Left cardiac atrium (tissue), 4 donors: ENCODE data around the gene LYRM2. TPM values are rescaled to one million over a fixed set of nuclear protein-coding genes. Genes with fewer than 3 reads are reported as not detected.

ENCODE experiments used
- ATAC-seq, 2 donors: fragments of 200-7000 bp; cut with Tn5 transposase; one replicate each; pipeline ENCODE4 v1.9.1; 2020; ENCODE audit warnings: mild to moderate bottlenecking in 2 of 2, moderate library complexity in 2 of 2
- DNase-seq: peaks from one replicate; pipeline ENCODE4 v3.0.0-alpha.2; 2020
- intact Hi-C, 2 donors: fragments of 100-400 bp; cut with DNase I; formaldehyde crosslinking; loops; one replicate each; pipeline versions ENCODE4 v1.14.1 to v1.15.1; 2022 to 2023
- long read RNA-seq: library from polyadenylated mRNA; unstranded; transcript quantifications from one replicate; pipeline ENCODE4 v2.0.0, GENCODE V29; 2021
- total RNA-seq, 2 donors: library from RNA; stranded (reverse); fragmentation: NEBNext Ultra II Directional; extraction: Animal tissue kit (Norgen Biotek cat#: 25700); gene quantifications; one replicate each; pipeline ENCODE4 v1.2.1, GENCODE V29; 2021
- donor health status: DM: no; HTN: yes; CAD: no.
- donor health status: DM: no; HTN: yes; CAD: no; lungs with severe emphysema.
- donor health status: DM: yes; HTN: yes; CAD: no.
- donor health status: Dilated cardiomyopathy.

The LYRM2 gene, protein sequence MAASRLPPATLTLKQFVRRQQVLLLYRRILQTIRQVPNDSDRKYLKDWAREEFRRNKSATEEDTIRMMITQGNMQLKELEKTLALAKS
- total RNA-seq = 10 to 100 TPM; 27.9 to 36.7 TPM
- long read RNA-seq, full-length matches to known transcripts = 8 of 12 reads
- long read RNA-seq, partial matches to known transcripts = 0 of 12 reads
- long read RNA-seq, other reads (novel, unspliced or antisense) = 4 of 12 reads

DNA sequence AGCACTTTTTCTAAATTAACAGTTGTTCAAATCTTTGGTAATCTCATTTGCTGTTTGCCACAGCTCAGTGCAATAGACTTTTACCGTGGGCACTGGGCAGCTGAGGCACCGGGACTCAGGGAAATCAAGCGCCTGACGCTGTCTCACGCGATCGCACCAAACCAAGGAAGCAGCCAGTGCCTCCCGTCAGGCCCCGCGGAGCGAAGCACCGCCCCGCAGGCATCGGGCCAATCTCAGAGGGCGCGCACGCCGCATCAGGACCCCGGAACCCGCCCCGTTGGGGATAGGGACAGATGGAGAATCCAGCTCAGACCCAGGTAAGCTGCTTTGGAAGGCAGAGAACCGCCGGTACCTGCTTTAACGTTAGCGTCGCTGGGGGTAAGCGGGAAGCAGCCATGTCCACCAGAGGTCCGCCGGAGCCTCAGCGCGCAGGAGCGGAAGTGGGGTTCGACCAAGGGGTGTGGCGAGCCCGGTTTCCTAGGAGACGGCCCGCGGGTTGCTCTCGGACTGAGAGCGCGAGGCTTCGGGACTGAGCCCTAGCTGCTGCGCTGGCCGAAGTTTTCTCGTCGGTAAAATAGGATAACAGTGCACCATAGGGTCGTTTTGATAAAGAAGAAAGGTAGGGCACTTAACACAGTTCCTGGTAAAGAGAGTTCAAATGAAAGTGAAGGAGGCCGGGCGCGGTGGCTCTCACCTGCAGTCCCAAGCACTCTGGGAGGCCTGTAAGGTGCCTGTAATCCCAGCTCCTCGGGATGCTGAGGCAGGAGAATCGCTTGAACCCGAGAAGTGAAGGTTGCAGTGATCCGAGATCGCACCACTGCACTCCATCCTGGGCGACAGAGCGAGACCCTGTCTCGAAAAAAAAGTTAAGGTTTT is at the start of gene LYRM2:
TSS of gene LYRM2 (minus strand) at position 428 of the 876 bp plus-strand sequence. CDS start at position 397, 31 bp downstream.
- intact Hi-C loops = no loop called here
- DNase-seq (peak; percentile 96), ATAC-seq (peak; percentile 99 to 100)

DNA sequence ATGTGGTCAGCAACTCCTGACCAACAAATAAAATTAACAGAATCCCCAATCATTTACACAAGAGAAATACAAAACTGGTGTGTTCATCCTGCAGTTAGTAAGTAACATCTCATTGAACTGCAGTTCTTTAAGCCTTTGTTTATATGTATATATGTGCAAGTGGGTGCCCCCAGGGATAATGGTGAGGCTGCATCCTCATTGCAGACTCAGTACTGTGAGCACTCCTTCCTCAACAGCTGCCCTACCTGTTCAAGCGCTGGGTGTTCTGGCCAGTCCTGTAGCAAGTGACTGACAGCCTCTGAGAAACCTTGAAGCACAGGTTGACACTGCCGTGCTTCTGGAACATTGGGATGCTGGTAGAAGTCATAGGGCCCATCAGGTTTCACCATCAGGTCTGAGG is 49.8 kb upstream of the LYRM2 start:
- no peak for DNase-seq
- intact Hi-C loops = no loop called here

DNA sequence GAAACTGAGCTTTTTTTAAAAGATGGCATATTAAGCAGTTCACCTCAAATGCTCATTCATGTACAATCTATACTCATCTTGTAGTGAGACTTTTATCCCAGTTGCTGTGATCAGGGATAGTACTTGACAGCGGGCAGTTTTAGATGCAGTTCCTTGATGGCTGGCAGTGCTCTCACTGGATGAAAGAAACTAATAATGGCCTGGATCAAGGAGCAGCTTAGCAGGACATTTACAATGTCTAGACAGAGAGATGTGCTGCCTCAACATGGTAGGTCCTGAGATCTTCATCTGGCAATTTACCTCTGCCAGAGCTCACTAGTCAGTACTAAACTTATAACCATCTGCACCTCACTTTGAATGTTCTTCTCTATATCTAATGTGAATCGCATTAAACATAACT is 46.8 kb upstream of the LYRM2 start:
- DNase-seq = no peak
- no peak for ATAC-seq
- intact Hi-C loops = no loop called here

More for the DNA sequence above, 49.8 kb upstream of the LYRM2 start:
- ATAC-seq = no peak

DNA sequence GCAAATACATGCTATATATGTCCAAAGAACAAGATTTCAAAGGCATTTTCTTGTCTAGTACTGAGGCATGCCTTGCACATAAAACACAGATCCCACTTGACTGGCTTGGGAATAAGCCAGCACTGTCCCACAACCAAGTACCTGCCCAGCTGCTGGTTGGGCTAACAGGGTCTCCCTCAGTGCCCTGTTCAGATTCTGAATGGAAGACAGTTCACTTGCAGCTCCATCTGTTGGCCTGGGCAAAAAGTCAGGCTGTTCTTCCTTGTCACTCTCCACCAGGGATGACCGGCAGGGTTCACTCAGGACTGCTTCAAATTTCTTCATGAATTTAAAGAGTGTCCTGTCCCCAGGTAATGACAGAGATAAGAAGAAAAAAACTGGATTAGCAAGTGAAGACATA is 44.4 kb upstream of the LYRM2 start:
- no peak for ATAC-seq
- intact Hi-C loops = no loop called here
- DNase-seq = no peak

DNA sequence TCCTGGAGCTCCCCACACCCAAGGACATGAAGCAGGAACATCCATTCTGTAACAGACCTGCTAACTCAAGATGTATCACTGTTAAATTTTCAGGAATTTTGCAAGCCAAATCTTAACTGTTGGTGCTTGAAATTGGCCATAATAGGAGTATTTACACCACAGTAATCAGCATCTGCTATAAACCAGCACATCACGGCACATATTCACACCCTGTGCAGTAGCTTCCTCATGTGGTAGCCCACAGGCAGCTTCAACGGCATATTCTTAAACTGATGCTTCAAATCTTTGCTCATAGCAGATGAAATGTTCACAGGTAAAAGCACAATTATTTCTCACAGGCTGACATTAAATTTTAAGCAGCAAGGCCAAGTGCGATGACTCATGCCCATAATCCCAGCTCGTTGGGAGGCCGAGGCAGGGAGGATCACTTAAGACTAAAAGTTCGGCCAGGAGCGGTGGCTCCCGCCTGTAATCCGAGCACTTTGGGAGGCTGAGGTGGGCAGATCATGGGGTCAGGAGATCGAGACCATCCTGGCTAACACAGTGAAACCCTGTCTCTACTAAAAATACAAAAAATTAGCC is 43.5 kb upstream of the LYRM2 start:
- ATAC-seq = no peak
- intact Hi-C loops = no loop called here
- no peak for DNase-seq

DNA sequence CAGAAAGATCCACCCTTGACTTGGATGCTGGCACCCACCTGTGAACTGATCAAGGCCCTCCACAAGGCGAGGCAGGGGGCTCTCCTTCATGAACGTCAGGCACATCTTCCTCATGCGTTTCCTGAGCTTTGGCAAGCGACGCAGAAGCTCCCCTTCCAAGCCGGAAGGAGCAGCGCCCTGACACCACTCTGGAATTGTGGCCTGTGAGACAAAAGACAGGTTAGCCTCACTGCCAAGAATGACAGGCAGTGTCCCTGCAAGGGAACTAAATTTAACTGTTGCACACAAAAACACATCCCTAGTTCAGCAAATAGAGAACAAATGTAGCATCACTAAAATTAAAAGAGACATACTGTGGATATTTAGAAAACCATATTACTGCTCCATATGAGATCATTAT is 42.0 kb upstream of the LYRM2 start:
- intact Hi-C loops = no loop called here
- DNase-seq = no peak
- ATAC-seq = peak; percentile 31 to 51

DNA sequence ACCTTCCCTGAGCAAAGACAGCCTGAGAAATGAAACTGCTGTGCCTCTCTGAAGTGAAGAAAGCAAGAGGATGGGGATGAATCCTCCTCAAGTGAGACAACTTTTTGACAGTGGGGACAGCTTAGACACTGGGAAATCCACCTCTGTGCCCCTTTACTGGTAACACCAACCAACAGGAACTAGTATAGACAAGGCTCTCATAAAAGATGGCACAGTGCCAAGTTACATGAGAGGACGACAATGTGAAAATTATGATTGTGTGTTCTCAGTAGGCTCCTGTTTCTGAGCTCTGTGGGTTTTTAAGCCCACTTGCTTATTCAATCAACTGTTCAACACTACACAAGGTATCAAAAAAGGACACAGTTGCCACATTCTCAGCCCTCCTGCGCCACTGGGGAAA is 41.6 kb upstream of the LYRM2 start:
- ATAC-seq (peak; percentile 16 to 52), DNase-seq (no peak)
- intact Hi-C loops = no loop called here

DNA sequence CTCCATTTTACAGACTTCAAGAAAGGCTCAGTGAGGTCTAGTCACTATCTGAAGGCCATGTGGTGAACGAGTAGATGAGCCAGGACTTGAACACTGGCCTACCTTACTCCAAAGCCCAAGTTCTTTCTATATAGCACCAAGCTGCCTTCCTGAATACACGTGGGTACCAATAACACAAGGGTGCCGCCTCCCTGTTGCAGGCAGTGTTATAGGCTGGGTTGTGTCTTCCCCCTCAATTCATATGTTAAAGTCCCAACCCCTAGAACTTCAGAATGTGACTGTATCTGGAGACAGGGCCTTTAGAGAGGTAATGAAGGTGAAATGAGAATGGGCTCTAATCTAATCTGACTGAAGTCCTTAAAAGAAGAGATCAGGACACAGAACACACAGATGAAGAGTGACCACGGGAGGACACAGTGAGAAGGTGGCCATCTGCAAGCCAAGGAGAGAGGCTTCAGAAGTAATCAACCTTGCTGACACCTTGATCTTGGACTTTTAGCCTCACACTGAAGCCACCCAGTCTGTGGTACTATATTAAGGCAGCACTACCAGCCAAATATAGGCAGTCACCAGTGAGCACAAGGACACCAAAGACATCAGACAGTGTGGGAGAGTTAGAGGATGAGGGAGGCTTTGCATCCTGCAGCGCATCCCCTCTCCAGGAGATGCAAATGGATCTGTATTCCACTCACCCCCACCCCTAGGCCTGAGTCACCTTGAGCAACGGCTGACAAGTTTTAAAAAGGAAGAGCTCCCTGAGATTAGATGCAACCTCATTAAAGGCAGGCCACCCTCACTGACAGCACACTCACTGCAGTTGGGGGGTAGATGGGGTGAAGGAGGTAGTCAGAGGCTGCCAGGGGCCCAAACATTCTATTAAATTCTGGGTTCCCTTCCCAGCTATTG is 40.9 kb upstream of the LYRM2 start:
- intact Hi-C loops = no loop called here
- DNase-seq (no peak), ATAC-seq (peak; percentile 13)

DNA sequence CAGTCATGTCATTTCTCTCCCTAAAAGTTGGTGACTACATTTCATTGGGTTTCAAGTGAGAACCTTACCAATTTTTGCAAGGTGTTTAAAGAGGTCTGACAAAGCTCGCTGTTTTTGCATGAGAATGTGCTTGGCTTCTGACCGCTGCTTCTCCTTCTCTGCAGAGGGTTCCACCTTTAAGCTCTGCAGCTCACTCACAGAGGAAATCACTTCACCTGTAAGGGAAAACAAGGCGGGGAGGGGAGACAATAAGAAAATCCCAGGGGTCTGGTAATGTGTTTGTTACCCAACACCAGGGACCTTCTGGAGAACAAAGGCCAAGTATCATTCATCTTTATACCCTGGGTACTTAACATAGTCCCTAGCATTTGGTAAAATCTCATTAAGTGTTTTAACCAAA is 40.0 kb upstream of the LYRM2 start:
- intact Hi-C loops = no loop called here
- no peak for DNase-seq
- no peak for ATAC-seq

DNA sequence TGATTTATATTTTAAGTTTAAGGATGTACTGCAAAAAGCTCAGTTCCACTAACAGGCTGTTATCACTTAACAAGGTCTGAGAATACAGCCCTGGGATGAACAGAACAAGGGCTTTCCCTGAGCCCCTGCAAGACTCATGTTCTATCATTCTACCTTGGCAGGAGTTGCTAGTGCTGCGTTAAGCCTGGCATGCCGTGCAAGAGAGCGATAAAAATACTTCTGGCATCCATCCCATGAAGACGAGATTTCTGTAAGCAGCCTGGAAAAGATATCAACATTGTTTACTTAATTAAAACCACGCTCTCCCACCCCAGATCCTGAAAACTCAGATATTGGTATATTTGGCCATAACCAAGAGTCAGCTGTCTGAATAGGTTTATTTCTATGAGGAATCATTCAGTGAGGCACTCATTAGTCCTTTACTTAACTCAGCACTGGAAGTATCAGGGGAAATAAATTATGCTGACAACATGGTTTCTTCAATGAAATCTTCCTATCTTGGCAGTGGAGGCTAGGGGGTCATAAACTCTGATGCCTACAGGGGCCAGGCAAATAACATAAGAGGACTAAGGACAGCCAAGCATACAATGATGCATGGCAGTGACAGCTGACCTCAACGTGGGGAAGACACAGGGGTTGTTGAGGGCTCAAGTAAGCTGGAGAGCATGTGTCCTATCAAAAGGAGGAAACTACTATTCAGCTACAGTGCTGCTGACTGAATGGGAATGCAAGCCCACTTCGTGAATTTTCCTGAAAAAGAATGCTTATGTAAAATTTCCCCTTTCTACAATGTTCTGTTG is 37.6 kb upstream of the LYRM2 start:
- intact Hi-C loops = no loop called here
- DNase-seq = no peak
- peak; percentile 38 to 67 for ATAC-seq

DNA sequence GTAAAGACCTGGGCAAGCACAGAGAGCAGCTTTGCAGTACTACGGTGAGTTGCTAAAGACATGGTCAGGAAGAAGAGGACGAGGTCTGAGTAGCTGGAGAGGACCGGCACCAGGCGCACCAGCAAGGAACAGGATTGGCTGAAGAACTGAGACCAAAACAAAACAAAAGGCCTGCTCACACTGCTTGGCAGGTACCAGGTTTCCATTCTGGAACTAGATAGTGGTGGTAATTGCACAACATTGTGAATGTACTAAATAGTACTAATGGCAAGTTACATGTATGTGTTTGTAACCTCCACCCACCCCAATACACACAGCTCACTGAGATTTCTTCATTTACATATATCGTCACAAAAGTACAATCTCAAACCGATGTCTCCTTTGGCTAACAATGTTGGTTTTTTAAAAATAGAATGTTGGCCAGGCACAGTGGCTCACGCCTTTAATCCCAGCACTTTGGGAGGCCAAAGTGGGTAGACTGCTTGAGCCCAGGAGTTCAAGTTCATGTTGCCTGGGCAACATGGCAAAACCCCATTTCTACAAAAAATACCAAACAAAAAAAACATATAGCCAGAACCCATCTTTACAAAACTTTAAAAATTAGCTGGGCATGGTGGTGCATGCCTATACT is 32.5 kb upstream of the LYRM2 start:
- ATAC-seq (peak; percentile 38 to 49), DNase-seq (no peak)
- intact Hi-C loops = no loop called here

DNA sequence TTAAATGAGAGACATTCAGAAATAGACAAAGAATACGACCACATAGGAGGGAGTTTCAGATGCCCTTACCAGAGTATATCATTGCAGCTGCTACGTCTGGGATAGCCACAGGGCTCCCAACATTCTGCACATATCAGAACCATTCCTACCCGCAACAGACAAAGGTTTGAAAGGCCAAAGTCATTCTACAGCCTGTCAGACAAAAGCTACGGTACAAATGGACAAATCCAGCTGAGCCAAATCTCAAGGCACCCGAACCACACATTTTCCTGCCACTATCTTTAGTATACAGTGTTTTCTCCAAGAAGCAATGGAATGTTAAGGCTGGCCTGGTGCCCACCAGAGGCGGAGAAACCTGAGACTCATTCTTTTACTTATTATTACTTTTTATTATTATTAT is 30.5 kb upstream of the LYRM2 start:
- peak; percentile 33 for DNase-seq
- intact Hi-C loops = no loop called here
- ATAC-seq = peak in 1 of 2 donors; percentile 41

DNA sequence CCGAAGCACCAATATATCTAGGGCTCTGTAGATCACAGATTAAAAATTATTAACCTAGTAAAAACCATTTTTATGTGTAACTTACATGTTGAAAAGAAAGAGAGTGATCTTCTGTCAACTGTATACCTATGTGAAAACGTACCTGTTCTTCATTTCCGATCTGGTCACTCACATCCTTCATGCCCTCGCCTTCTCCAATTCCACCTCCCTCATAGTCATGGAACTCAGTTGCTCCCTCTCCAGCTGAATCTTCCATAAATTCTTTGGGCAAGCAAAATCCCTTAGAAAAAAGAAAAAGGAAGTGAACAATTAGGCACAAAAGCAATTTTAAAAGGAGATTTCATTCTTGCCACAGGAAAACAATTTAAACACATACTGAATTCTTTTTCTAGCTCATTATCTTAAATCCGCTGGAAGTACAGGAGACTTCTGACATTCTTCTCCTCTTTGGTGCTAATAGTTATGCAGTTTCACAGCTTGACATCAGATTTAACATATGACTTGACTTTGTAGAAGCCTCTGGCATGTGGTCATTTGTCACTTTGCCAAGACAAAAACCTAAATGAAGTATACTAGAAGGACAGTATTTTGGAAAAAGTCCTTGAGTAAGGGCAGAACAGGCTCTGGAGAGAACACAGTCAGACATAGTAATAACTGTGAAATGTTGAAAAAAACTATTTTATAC is 29.5 kb upstream of the LYRM2 start:
- intact Hi-C loops = no loop called here
- ATAC-seq (no peak), DNase-seq (no peak)

DNA sequence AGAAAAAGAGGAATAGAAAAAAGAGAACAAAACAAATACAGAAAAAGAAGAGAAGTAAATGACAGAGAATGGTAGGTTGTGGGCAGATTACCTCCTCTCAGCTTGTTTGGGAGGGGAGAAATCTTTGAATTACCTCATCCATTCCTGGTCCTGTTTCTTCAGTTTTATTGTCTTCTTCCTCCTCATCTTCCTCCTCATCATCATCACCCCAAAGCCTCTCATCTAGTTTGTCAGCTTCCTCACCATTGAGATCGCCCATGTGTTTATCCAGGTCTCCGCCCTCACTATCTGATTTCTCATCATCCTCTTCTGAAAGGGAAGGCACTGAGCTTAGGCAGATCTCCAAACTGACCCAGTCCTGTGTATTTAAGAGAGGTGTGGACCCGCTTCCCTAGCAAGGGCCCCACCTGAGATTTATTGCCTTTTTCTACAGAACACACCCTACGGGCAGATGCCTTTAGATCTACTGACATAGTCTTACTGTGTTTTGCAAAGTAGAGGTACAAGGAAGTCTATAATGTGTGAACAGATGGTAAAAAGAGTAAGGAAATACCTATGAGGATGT is 24.2 kb upstream of the LYRM2 start:
- no peak for ATAC-seq
- DNase-seq = no peak
- intact Hi-C loops = no loop called here

DNA sequence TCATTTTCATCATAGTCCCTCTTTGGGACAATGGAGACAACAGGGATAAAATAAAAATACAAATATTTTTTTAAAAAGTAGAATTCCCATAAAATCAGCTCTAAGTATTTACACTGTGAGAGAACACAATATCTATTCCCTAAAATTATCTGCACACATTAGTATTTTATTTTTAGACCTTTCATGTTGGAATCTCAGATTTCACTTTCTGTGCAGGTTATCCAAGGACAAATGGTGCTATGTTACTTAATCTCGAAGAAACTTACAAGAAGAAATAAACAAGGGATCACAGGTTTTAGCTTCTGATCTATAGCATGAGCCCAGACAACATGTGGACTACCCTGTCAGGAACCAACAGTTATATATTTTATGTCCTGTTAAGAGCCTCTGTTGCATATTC is 23.0 kb upstream of the LYRM2 start:
- intact Hi-C loops = no loop called here
- DNase-seq (no peak), ATAC-seq (no peak)

DNA sequence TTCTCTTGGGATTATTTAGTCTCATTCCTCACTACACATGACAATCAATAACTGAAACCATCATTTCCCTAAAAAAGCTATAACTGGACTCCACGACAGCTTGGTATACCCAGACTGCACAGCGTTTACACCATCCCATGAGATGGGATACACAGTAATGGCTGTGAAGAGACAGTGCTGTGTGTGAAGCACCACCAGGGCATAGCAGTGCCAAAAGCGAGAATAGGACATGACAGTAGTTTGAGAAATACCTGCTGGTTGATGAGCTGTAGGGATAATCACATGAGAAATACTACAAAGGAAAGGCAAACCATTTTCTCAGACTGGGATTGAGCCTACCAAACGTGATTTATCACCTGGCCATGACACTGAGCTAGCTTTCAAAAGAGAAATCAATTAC is 22.4 kb upstream of the LYRM2 start:
- ATAC-seq (peak in 1 of 2 donors; percentile 34), DNase-seq (no peak)
- intact Hi-C loops = no loop called here

DNA sequence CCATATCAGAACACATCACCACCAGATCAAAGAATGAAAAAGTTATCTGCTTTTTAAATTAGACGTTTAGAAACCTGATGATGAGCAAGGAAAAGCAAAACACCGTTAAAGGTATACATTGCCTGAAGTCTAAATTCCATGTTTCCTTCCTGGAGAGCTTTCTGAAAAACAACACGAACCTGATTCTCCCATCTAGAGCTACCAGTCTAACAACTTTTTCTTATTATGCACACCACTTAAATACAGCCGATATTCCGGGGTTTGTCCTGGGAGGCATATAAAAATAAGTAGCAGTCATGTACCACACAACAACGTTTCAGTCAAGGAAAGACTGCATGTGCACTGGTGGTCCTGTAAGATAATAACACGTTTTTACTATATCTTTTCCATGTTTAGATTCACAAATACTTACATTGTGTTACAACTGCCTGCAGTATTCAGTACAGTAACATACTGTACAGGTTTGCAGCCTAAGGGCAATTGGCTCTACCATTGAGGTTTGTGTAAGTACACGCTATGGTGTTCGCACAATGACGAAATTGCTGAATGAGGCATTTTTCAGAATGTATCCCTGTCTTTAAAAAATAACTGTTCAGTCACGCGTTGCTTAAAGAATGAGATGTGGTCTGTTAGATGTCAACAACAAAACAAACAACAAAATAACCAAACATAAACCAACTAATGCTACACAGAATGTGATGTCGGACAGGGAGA is 19.1 kb upstream of the LYRM2 start:
- DNase-seq (no peak), ATAC-seq (no peak)
- intact Hi-C loops = no loop called here
